GM23338 (cell line): ENCODE results near the gene R3HDML.
"Not testable (repeated sequence)": the region's sequence is repeated elsewhere in the genome, so short reads cannot be mapped to it uniquely, and the experiment has no call there.

Experiments
- CREB1 ChIP-seq: fragments of 250-450 bp; sonication (Bioruptor Pico); IDR thresholded peaks from 2 replicates; pipeline ENCODE4 v1.5.0; 2020; ENCODE audit warnings: low read depth, mild to moderate bottlenecking, moderate library complexity
- CTCF ChIP-seq, 2 experiments: fragments of 200-600 bp in 1 of 2; sonication (generic) in 1 of 2; conservative IDR thresholded peaks; 2 replicates each; pipeline versions ENCODE4 v1.5.1 to v1.6.1; 2016 to 2017; ENCODE audit warnings: antibody characterized with exemption in 2 of 2, low read depth in 2 of 2, mild to moderate bottlenecking in 2 of 2, moderate library complexity in 1 of 2
- ETS1 ChIP-seq: IDR thresholded peaks from 2 replicates; pipeline ENCODE4 v1.6.1; 2016; ENCODE audit warnings: antibody characterized with exemption
- EZH2 ChIP-seq: fragments of 200-600 bp; sonication (generic); IDR thresholded peaks from one replicate; pipeline ENCODE4 v1.8.0; 2017; ENCODE audit warnings: antibody characterized with exemption, mild to moderate bottlenecking, low read depth; ENCODE audit not compliant: unreplicated experiment
- EZH2phosphoT487 ChIP-seq: fragments of 200-600 bp; sonication (generic); IDR thresholded peaks from one replicate; pipeline ENCODE4 v1.8.1; 2018; ENCODE audit warnings: antibody characterized with exemption; ENCODE audit not compliant: unreplicated experiment
- JUNB ChIP-seq: IDR thresholded peaks from one replicate; pipeline ENCODE4 v1.6.1; 2016; ENCODE audit warnings: antibody characterized with exemption; ENCODE audit not compliant: unreplicated experiment
- NANOG ChIP-seq: IDR thresholded peaks from 2 replicates; pipeline ENCODE4 v1.6.1; 2016; ENCODE audit warnings: antibody characterized with exemption, borderline replicate concordance
- POLR2AphosphoS5 ChIP-seq: IDR thresholded peaks from 2 replicates; pipeline ENCODE4 v1.6.1; 2016; ENCODE audit warnings: antibody characterized with exemption, low read depth
- REST ChIP-seq: IDR thresholded peaks from one replicate; pipeline ENCODE4 v1.6.1; 2018; ENCODE audit warnings: antibody characterized with exemption; ENCODE audit not compliant: unreplicated experiment
- STAT1 ChIP-seq: IDR thresholded peaks from one replicate; pipeline ENCODE4 v1.6.1; 2016; ENCODE audit warnings: antibody characterized with exemption; ENCODE audit not compliant: unreplicated experiment
- ZNF114 ChIP-seq: fragments of 250-450 bp; sonication (Bioruptor Pico); IDR thresholded peaks from 2 replicates; pipeline ENCODE4 v1.5.0; 2020; ENCODE audit warnings: mild to moderate bottlenecking, moderate library complexity
- ZNF331 ChIP-seq: fragments of 250-450 bp; sonication (Bioruptor Pico); IDR thresholded peaks from 2 replicates; pipeline ENCODE4 v1.5.0; 2020; ENCODE audit warnings: low read depth, mild to moderate bottlenecking, moderate library complexity

- not testable (repeated sequence) for TF ChIP-seq CTCF (conservative IDR thresholded peaks at IDR 0.05; ENCODE audit: low read depth in 2 of 2); POLR2AphosphoS5; EZH2phosphoT487; STAT1; EZH2; REST; ZNF114 (CRISPR knock-in tag); CREB1 (CRISPR knock-in tag); ETS1; JUNB; ZNF331 (CRISPR knock-in tag); NANOG
Measured at GRCh38 chr20:44327748-44328147, 9.1 kb upstream of the R3HDML start.
